PC-3 (cell line): Measurements from ENCODE around the gene FAM163A. TPM values are rescaled to one million over a fixed set of nuclear protein-coding genes. Genes with fewer than 3 reads are reported as not detected.

Experiments
- ATAC-seq: fragments of 200-7000 bp; cut with Tn5 transposase; 2 replicates; pipeline ENCODE4 v1.9.1; 2020; ENCODE audit warnings: mild to moderate bottlenecking, moderate library complexity
- BruUV-seq: library from RNA; stranded (reverse); fragments of 400-500 nt; replicated peaks from 2 replicates; lab custom pipeline; 2021; lab: Mats Ljungman, UMichigan
- CTCF ChIA-PET: fragments of 300-600 bp; sonication (Branson Sonifier 250); formaldehyde crosslinking; loops from one replicate; lab custom pipeline; 2022; ENCODE audit warnings: antibody characterized with exemption; lab: Charles Lee
- POLR2A ChIA-PET: fragments of 300-600 bp; sonication (Branson Sonifier 250); formaldehyde crosslinking; loops from one replicate; lab custom pipeline; 2022; ENCODE audit warnings: antibody characterized with exemption; ENCODE audit not compliant: unreplicated experiment; lab: Charles Lee
- DNase-seq: peaks from one replicate; pipeline ENCODE4 v3.0.0-alpha.2; 2015
- H2AFZ ChIP-seq: fragments of 300-600 bp; sonication (generic); 2 replicates; pipeline ENCODE4 v1.6.0; 2016; ENCODE audit warnings: antibody characterized with exemption, low read length
- H3F3A ChIP-seq: fragments of 300-600 bp; sonication (generic); one replicate; pipeline ENCODE4 v1.6.0; 2017; ENCODE audit warnings: antibody characterized with exemption, low read length, control low read depth, mild to moderate bottlenecking; ENCODE audit not compliant: unreplicated experiment
- H3K27ac ChIP-seq: fragments of 300-600 bp; sonication (generic); 2 replicates; pipeline ENCODE4 v1.5.1; 2016; ENCODE audit warnings: mild to moderate bottlenecking, low read length
- H3K27me3 ChIP-seq: fragments of 300-600 bp; sonication (generic); 2 replicates; pipeline ENCODE4 v1.6.1; 2016; ENCODE audit warnings: low read length, mixed read lengths
- H3K36me3 ChIP-seq: fragments of 300-600 bp; sonication (generic); 2 replicates; pipeline ENCODE4 v1.6.1; 2016; ENCODE audit warnings: low read depth, mixed run types, low read length, mixed read lengths
- H3K4me1 ChIP-seq: fragments of 300-600 bp; sonication (generic); 2 replicates; pipeline ENCODE4 v1.5.1; 2016; ENCODE audit warnings: low read length; ENCODE audit not compliant: insufficient read depth
- H3K4me2 ChIP-seq: fragments of 300-600 bp; sonication (generic); 2 replicates; pipeline ENCODE4 v1.6.0; 2016; ENCODE audit warnings: low read length
- H3K4me3 ChIP-seq: fragments of 300-600 bp; sonication (generic); 2 replicates; pipeline ENCODE4 v1.5.1; 2016; ENCODE audit warnings: mild to moderate bottlenecking, low read length, mixed read lengths
- H3K79me2 ChIP-seq: fragments of 300-600 bp; sonication (generic); 2 replicates; pipeline ENCODE4 v1.6.1; 2017; ENCODE audit warnings: low read length, mixed read lengths
- H3K9ac ChIP-seq: fragments of 300-600 bp; sonication (generic); 2 replicates; pipeline ENCODE4 v1.6.0; 2016; ENCODE audit warnings: mild to moderate bottlenecking, low read length
- H3K9me2 ChIP-seq: fragments of 300-600 bp; sonication (generic); replicated peaks from 2 replicates; pipeline ENCODE4 v1.6.1; 2016; ENCODE audit warnings: mixed run types, low read length, mixed read lengths
- H3K9me3 ChIP-seq: fragments of 300-600 bp; sonication (generic); 2 replicates; pipeline ENCODE4 v1.6.1; 2016; ENCODE audit warnings: low read length, mixed read lengths
- H4K20me1 ChIP-seq: fragments of 300-600 bp; sonication (generic); 2 replicates; pipeline ENCODE4 v1.6.1; 2016; ENCODE audit warnings: low read length, mixed read lengths
- EZH2 ChIP-seq: fragments of 300-600 bp; sonication (generic); IDR thresholded peaks from one replicate; pipeline ENCODE4 v1.6.1; 2017; ENCODE audit warnings: antibody characterized with exemption, mild to moderate bottlenecking, low read length; ENCODE audit not compliant: unreplicated experiment
- EZH2phosphoT487 ChIP-seq: fragments of 300-600 bp; sonication (generic); IDR thresholded peaks from 2 replicates; pipeline ENCODE4 v1.6.1; 2018; ENCODE audit warnings: mild to moderate bottlenecking, antibody characterized with exemption, low read length, borderline replicate concordance
- intact Hi-C: fragments of 100-400 bp; cut with micrococcal nuclease; formaldehyde crosslinking; loops from 2 replicates; pipeline ENCODE4 v1.9.0; 2023
- total RNA-seq: library from RNA; depleted of rRNA; stranded (reverse); fragments of >200 nt; gene quantifications from 2 replicates; pipeline ENCODE4 v1.2.3, GENCODE V29; 2014
- TF ChIP-seq, protein P1 (sequence below): fragments of 300-600 bp; sonication (generic); conservative IDR thresholded peaks from 2 replicates; pipeline ENCODE4 v1.5.1; 2017; ENCODE audit warnings: antibody characterized with exemption, low read depth, mild to moderate bottlenecking, low read length

FAM163A gene
- total RNA-seq, 1 experiment from 2014 or later, result not detected

DNA sequence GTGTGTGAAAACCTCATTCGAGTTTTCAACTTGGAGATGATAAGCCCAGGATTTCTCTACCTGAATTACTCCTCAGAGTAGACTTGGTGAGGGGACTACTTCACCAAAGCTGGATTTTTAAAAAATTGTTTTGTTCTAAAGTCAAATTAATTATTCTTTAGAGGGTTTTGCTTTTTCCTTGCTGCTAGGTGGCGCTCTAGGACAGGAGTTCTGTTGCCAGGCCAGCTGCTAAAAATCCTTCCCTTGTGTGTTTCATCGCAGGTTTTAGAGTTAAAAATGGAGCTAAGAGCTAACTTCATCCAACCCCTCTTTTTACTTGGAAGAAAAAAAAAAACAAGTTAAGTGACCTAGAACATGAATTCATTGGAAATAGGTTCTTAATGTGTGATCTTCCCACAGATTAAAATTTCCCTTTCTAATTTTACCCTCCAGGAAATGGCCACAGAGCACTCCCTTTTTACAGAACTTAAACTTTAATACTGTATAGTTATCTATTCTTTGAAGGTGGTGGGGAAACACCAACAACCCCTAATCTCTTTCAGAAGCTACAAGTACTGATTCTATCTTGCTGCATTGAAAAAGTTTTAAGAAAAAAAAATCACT, 36.7 kb upstream of the FAM163A start:
- H3K4me2 ChIP-seq, result no peak overlapping the region
- no peaks in the 10 kb centered on the region for H3K4me1 ChIP-seq
- DNase-seq (peak; percentile 54), ATAC-seq (no peak)
- no peaks in the 10 kb centered on the region for H4K20me1 ChIP-seq
- H3K9ac ChIP-seq, result no peak overlapping the region
- no peaks in the 10 kb centered on the region for H3K9me2 ChIP-seq
- H3K9me3 ChIP-seq, result no peaks in the 10 kb centered on the region
- H3F3A ChIP-seq, result no peaks in the 10 kb centered on the region
- BruUV-seq, result no TSS peak
- ChIA-PET POLR2A (interaction anchor here (0.6 kb wide), 1 partner anchor 108 kb away, joined by 3 read pairs; no protein-coding TSS in a partner anchor), CTCF (interaction anchor here (0.6 to 2.1 kb wide), 5 partner anchors 59 to 197 kb away, joined by 3 to 76 read pairs (median 5); no protein-coding TSS in a partner anchor)
- no peaks in the 10 kb centered on the region for H3K27me3 ChIP-seq
- no peak for TF ChIP-seq EZH2phosphoT487
- TF ChIP-seq, protein P1, sequence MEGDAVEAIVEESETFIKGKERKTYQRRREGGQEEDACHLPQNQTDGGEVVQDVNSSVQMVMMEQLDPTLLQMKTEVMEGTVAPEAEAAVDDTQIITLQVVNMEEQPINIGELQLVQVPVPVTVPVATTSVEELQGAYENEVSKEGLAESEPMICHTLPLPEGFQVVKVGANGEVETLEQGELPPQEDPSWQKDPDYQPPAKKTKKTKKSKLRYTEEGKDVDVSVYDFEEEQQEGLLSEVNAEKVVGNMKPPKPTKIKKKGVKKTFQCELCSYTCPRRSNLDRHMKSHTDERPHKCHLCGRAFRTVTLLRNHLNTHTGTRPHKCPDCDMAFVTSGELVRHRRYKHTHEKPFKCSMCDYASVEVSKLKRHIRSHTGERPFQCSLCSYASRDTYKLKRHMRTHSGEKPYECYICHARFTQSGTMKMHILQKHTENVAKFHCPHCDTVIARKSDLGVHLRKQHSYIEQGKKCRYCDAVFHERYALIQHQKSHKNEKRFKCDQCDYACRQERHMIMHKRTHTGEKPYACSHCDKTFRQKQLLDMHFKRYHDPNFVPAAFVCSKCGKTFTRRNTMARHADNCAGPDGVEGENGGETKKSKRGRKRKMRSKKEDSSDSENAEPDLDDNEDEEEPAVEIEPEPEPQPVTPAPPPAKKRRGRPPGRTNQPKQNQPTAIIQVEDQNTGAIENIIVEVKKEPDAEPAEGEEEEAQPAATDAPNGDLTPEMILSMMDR, result peak; percentile 86
- no peak overlapping the region for H2AFZ ChIP-seq
- no peak overlapping the region for H3K27ac ChIP-seq
- no peak overlapping the region for H3K4me3 ChIP-seq
- no peaks in the 10 kb centered on the region for H3K79me2 ChIP-seq
- H3K36me3 ChIP-seq, result no peaks in the 10 kb centered on the region
- intact Hi-C loops, result loop anchor here (1.0 to 2.0 kb wide), 4 partner anchors 64 to 776 kb away; no protein-coding TSS in a partner anchor

DNA sequence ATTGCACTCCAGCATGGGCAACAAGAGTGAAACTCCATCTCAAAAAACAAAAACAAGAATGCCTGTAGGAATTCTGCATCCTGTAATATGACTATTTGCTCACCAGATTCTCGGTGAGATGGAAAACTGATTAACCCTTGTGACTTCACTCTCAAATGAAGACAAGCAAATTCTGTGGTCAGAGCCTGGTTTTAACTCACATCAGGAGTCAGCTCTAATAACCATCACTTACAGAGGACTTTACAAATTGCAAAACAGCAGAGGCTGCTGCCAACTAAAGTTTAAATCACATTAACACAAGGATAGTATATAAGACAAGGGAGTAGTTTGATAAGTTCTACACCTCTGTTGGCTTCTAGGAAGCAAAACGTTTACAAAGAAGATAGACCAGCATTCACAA, 35.7 kb upstream of the FAM163A start:
- no peak for TF ChIP-seq EZH2phosphoT487
- TF ChIP-seq EZH2, result no peak
- TF ChIP-seq, protein P1, result no peak
- no peaks in the 10 kb centered on the region for H3K36me3 ChIP-seq
- no peak overlapping the region for H2AFZ ChIP-seq
- no peaks in the 10 kb centered on the region for H3K9me2 ChIP-seq
- no peaks in the 10 kb centered on the region for H3F3A ChIP-seq
- no peaks in the 10 kb centered on the region for H3K79me2 ChIP-seq
- CTCF ChIA-PET, result interaction anchor here (2.1 kb wide), 1 partner anchor 102 kb away, joined by 76 read pairs; no protein-coding TSS in a partner anchor
- BruUV-seq, result no TSS peak
- H3K9me3 ChIP-seq, result no peaks in the 10 kb centered on the region
- no peak overlapping the region for H3K4me3 ChIP-seq
- H4K20me1 ChIP-seq, result no peaks in the 10 kb centered on the region
- ATAC-seq (no peak), DNase-seq (no peak)
- H3K27me3 ChIP-seq, result no peaks in the 10 kb centered on the region
- H3K4me1 ChIP-seq, result no peaks in the 10 kb centered on the region
- POLR2A ChIA-PET, result no interaction called here
- no peak overlapping the region for H3K9ac ChIP-seq
- H3K4me2 ChIP-seq, result no peak overlapping the region
- H3K27ac ChIP-seq, result no peak overlapping the region
- intact Hi-C loops, result loop anchor here (2.0 kb wide), 2 partner anchors 63 to 775 kb away; no protein-coding TSS in a partner anchor

DNA sequence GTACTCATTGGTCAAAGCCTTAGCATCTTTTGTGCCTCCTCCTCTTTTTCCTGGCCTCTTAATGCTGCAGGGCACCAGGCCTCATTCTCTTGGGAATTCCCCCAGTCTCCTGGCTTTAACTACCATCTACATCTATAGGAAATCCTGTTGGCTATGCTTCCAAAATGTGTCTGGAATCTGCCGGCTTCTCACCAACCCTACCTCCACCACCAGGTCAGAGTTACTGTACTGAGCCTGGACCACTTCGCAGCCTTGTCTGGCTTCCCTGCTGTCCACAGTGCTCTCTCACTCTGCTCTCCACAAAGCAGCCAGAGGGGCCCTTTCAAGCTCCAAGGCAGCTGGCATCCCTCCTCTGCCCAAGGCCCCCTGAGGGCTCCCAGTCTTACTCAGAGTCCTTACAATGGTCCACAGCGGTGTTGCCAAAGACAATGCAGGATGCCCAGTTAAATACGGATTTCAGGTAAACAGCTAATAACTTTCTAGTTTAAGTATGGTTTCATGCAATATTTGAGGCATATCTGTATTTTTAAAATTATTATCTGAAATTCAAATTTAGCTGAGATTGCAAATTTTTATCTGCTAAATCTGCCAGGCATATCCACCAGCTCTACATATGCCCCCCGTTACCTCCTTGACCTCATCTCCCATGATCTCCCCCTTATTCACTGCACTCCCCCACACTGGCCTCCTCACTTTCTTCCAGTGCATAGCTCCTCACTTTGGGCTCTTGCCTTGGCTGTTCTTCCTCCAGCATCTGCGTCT, 34.5 kb upstream of the FAM163A start:
- Histone ChIP-seq H3K4me3 (no peak overlapping the region), H3K9me3 (no peaks in the 10 kb centered on the region), H3K4me2 (no peak overlapping the region), H3K27ac (no peak overlapping the region), H3K79me2 (no peaks in the 10 kb centered on the region), H4K20me1 (no peaks in the 10 kb centered on the region), H3K4me1 (no peaks in the 10 kb centered on the region), H3F3A (no peaks in the 10 kb centered on the region), H3K9me2 (no peaks in the 10 kb centered on the region), H3K27me3 (no peaks in the 10 kb centered on the region), H2AFZ (no peak overlapping the region), H3K36me3 (no peaks in the 10 kb centered on the region), H3K9ac (no peak overlapping the region)
- intact Hi-C loops, result no loop called here
- TF ChIP-seq EZH2 (no peak), EZH2phosphoT487 (no peak)
- TF ChIP-seq, protein P1, result no peak
- POLR2A ChIA-PET, result no interaction called here
- DNase-seq, result no peak
- no peak for ATAC-seq
- CTCF ChIA-PET, result no interaction called here
- no TSS peak for BruUV-seq
